RPMI7951 (cell line): ENCODE data around the gene ANGPTL4. TPM values are rescaled to one million over a fixed set of nuclear protein-coding genes. Genes with fewer than 3 reads are reported as not detected.

Experiments used
- DNase-seq: peaks from one replicate; pipeline ENCODE4 v3.0.0-alpha.2; 2012; ENCODE audit warnings: low read depth
- total RNA-seq: library from RNA; depleted of rRNA; stranded (reverse); fragments of >200 nt; shearing (Covaris generic); gene quantifications from 2 replicates; pipeline ENCODE4 v1.2.3, GENCODE V29; 2014; rRNA removed

ANGPTL4 gene
- total RNA-seq, 1 experiment from 2014 or later = 9.0 TPM

DNA sequence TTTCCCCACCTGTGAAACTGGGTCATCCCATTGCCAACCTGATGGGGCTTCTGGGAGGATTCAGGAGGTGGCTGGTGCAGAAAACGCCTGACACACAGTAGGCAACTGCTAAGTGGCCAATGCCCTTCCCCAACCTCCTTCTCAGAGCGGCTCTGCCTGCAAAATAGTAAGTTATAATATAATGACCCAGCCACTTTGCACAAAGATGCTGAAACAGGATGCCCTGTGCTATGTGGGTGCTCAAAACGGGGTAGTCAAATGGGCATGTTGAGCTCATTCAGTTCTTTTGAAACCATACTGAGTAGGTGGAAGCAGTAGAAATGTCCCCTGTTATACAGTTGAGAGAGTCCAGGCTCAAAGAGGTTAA, 49.7 kb downstream of the ANGPTL4 start:
- no peak for DNase-seq

DNA sequence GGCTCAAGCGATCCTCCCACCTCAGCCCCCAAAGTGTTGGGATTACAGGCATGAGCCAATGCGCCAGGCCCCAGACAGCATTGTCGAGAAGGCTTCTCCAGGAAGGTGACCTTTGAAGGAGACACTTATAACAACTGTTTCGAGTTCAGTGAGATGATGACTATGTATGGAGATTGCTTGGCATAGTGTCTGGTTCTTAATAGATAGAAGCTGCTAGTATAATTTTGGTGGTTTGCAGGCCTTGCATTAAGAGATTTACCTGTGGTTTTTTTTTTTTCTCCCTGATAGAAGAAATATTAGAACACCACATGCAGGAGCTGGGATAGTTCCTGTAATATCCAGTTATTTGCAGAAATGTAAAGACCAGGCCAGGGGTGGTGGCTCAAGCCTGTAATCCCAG, 52.8 kb downstream of the ANGPTL4 start:
- no peak for DNase-seq

DNA sequence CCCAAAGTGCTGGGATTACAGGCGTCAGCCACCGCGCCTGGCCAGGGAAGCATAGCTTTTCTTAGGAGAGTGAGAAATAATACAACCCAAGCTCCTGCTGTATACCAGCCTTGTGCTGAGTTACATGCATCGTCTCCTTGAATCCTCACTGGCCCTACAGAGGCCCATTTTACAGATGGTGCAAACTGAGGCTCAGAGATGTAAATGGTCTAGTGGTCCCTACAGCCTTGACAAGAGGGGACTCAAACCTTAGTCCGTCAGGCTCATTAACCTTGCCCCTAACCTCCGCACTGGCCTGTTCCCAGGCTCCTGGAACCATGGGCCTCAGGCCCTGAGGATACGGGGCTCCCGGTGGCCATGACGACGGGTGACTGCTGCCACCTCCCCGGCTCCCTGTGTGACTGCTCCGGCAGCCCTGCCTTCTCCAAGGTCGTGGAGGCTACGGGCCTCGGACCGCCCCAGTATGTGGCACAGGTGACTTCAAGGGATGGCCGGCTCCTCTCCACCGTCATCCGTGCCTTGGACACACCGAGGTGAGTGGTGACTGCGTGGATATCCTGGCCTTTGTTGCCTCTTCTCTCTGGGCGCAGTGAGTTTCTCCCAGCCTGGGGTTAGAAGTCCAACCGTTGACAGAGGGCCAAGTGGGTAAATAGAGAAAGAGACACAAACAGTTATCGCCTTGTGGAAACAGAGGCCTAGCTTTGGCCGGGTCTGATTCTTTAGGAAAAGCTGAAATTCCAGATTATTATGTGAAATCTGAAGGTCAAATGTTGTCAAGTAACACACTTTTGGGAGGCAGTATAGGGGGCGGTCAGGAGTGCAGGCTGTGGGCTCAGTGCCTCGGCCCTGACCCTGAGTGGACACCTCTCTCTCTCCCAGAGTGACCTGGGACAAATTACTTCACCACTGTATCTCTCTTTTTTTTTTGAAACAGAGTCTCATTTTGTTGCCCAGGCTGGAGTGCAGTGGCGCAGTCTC, 57.8 kb downstream of the ANGPTL4 start:
- no peak for DNase-seq

DNA sequence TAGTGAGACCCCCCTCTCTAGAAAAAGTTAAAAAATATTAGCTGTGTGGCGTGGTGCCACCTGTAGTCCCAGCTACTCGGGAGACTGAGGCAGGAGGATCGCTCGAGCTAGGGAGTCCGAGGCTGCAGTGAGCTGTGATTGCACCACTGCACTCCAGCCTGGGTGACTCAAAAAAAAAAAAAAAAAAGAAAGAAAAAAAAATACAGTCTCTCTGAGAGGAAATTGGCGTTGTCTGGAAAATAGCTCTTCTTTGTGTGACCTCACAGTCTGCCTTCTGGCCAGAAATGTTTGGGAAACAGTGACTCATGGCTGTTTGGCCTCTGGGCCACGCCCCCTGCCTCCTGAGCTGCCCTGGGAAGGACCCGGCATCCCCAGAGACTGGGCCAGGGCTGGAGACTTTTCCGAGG, 59.9 kb downstream of the ANGPTL4 start:
- DNase-seq = peak; percentile 98

Other genes with a start within 250 kb of the ANGPTL4 start
- gene FBN3, start 214.6 kb upstream of the ANGPTL4 start, total RNA-seq = not detected in 2 replicates
- gene CERS4, start 154.8 kb upstream of the ANGPTL4 start, total RNA-seq = 0.24 TPM in 1 of 2 replicates, not detected in the other
- 49.7 and 71.9 TPM in 2 replicates for gene CD320, start 55.8 kb upstream of the ANGPTL4 start, total RNA-seq
- gene NDUFA7, start 42.8 kb upstream of the ANGPTL4 start, total RNA-seq = 42.1 and 48.3 TPM in 2 replicates
- 246 and 255 TPM in 2 replicates for gene RPS28, start 42.7 kb upstream of the ANGPTL4 start, total RNA-seq
- 0.24 TPM in 1 of 2 replicates, not detected in the other for gene KANK3, start 20.9 kb upstream of the ANGPTL4 start, total RNA-seq
- gene RAB11B, start 26.2 kb downstream of the ANGPTL4 start, total RNA-seq = 10.3 and 16.1 TPM in 2 replicates
- 27.3 and 46.6 TPM in 2 replicates for gene MARCHF2, start 49.1 kb downstream of the ANGPTL4 start, total RNA-seq
- gene HNRNPM, start 80.8 kb downstream of the ANGPTL4 start, total RNA-seq = 44.6 and 54.3 TPM in 2 replicates
- not detected in 2 replicates for gene PRAM1, start 138.5 kb downstream of the ANGPTL4 start, total RNA-seq
- gene ZNF414, start 150.0 kb downstream of the ANGPTL4 start, total RNA-seq = 2.1 and 5.9 TPM in 2 replicates
- gene MYO1F, start 213.3 kb downstream of the ANGPTL4 start, total RNA-seq = 0.36 and 0.49 TPM in 2 replicates
- not detected in 2 replicates for gene ADAMTS10, start 246.6 kb downstream of the ANGPTL4 start, total RNA-seq